Prostate gland (tissue), 2 donors: ENCODE measurements around the gene GMDS. TPM values are rescaled to one million over a fixed set of nuclear protein-coding genes. Genes with fewer than 3 reads are reported as not detected.

ENCODE experiments used
- DNase-seq: peaks from one replicate; pipeline ENCODE4 v3.0.0-alpha.2; 2019; ENCODE audit warnings: low spot score
- H3K27ac ChIP-seq, 2 donors: fragments of 200-600 bp; sonication (generic); 2 replicates each; pipeline ENCODE4 v1.5.1; 2017 to 2019
- H3K27me3 ChIP-seq: fragments of 200-600 bp; sonication (generic); replicated peaks from 2 replicates; pipeline ENCODE4 v1.5.1; 2019; ENCODE audit not compliant: insufficient read depth
- H3K36me3 ChIP-seq, 2 donors: fragments of 200-600 bp; sonication (generic); 1 replicate in 1 of 2; 2 replicates in 1 of 2; pipeline versions ENCODE4 v1.5.1 to v1.8.1; 2017 to 2019
- H3K4me1 ChIP-seq: fragments of 200-600 bp; sonication (generic); replicated peaks from 2 replicates; pipeline ENCODE4 v1.5.1; 2019
- H3K4me3 ChIP-seq, 2 donors: fragments of 200-600 bp; sonication (generic); 2 replicates each; pipeline ENCODE4 v1.5.1; 2017 to 2019
- H3K9me3 ChIP-seq: fragments of 200-600 bp; sonication (generic); 2 replicates; pipeline ENCODE4 v1.5.1; 2017
- POLR2A ChIP-seq: fragments of 450-650 bp; IDR thresholded peaks from one replicate; pipeline ENCODE4 v1.6.1; 2016; ENCODE audit warnings: antibody characterized with exemption, mild to moderate bottlenecking
- POLR2AphosphoS5 ChIP-seq: sonication (generic); formaldehyde crosslinking; IDR thresholded peaks from one replicate; pipeline ENCODE4 v1.6.1; 2017; ENCODE audit warnings: antibody characterized with exemption
- WGBS: methylation state at CpG from one replicate; pipeline ENCODE4 v1.1.5; 2018; 5-methylcytosine and 5-hydroxymethylcytosine counted together
- intact Hi-C: fragments of 100-400 bp; cut with DNase I; formaldehyde crosslinking; loops from one replicate; pipeline ENCODE4 v1.14.2; 2022
- total RNA-seq, 2 donors: library from RNA; depleted of rRNA; stranded (reverse); fragments of >200 nt; gene quantifications; one replicate each; pipeline ENCODE4 v1.1.0, GENCODE V29; 2016
- TF ChIP-seq, protein P1 (sequence below), 4 experiments: fragments of 200-600 bp in 2 of 4; fragments of 450-650 bp in 2 of 4; sonication (generic) in 2 of 4; IDR thresholded peaks; 1 replicate in 3 of 4; 2 replicates in 1 of 4; pipeline ENCODE4 v1.5.1; 2016 to 2019; ENCODE audit warnings: antibody characterized with exemption in 4 of 4, mild to moderate bottlenecking in 2 of 4, moderate library complexity in 2 of 4

The GMDS gene
- total RNA-seq, 2 donors from 2014 or later, result 24.9 to 29.9 TPM

DNA sequence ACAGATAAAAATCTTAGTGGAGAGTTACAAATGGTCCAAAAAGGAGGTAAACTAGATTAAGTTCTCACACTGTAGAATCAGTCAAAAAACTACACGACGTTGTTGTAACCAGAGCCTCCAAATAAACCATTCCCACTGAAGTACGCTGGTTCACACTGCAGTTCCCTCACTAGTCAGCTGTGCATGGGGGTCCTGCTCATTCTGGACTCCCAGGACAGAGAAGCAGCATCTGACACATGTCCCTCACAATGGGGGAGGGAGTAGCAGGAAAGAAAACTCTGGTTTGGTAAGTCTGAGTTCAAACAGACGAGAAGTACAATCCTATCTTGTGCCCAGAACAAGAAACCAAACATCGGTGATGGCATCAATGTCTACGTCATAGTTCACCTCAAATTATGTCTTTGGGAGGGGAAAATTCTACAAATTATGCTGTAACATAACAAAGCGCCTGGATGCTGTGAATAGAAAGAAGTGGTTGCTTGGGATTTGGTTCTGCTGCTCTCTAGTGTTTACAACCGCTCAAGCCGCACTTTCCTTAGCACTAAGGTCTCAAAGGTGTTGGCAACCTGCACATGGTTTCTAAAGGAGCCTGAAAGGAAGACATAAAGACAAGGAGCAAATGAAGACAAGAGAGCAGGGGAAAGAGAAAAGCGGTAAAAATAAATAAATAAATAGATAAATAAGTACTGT is 208.0 kb downstream of the GMDS start:
- no peak overlapping the region for H3K27ac ChIP-seq
- TF ChIP-seq POLR2A, result no peak
- no peak for TF ChIP-seq POLR2AphosphoS5
- TF ChIP-seq, protein P1, sequence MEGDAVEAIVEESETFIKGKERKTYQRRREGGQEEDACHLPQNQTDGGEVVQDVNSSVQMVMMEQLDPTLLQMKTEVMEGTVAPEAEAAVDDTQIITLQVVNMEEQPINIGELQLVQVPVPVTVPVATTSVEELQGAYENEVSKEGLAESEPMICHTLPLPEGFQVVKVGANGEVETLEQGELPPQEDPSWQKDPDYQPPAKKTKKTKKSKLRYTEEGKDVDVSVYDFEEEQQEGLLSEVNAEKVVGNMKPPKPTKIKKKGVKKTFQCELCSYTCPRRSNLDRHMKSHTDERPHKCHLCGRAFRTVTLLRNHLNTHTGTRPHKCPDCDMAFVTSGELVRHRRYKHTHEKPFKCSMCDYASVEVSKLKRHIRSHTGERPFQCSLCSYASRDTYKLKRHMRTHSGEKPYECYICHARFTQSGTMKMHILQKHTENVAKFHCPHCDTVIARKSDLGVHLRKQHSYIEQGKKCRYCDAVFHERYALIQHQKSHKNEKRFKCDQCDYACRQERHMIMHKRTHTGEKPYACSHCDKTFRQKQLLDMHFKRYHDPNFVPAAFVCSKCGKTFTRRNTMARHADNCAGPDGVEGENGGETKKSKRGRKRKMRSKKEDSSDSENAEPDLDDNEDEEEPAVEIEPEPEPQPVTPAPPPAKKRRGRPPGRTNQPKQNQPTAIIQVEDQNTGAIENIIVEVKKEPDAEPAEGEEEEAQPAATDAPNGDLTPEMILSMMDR (IDR thresholded peaks at IDR 0.05), result peak in 1 of 4 experiments; percentile 8
- H3K9me3 ChIP-seq, result no peaks in the 10 kb centered on the region
- DNase-seq, result no peak
- H3K27me3 ChIP-seq, result no peaks in the 10 kb centered on the region
- H3K4me3 ChIP-seq, result no peak overlapping the region
- H3K36me3 ChIP-seq, result no peaks in the 10 kb centered on the region
- WGBS, result 82% methylated on average over 10 of the region's 10 CpGs
- intact Hi-C loops, result loop anchor here (10.0 kb wide), 1 partner anchor 433 kb away; the partner anchor contains the start of gene FOXC1
- no peaks in the 10 kb centered on the region for H3K4me1 ChIP-seq

DNA sequence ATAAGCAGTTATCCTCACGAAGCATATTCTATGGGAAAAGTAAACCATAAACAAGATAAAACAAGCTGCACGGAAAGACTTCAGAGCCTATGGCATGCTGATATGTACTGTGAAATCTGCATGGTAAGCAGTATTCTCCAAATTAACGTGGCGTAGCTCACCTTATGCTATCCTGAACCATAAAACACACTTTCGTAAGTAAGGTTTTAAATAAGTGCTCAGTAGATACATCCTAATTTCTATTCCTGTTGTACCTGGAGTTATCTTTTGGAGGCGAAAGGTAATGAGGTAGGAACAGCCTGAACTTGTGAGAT is 208.7 kb downstream of the GMDS start:
- no peaks in the 10 kb centered on the region for H3K4me1 ChIP-seq
- H3K9me3 ChIP-seq, result no peaks in the 10 kb centered on the region
- intact Hi-C loops, result loop anchor here (10.0 kb wide), 1 partner anchor 432 kb away; the partner anchor contains the start of gene FOXC1
- no peaks in the 10 kb centered on the region for H3K36me3 ChIP-seq
- H3K27me3 ChIP-seq, result no peaks in the 10 kb centered on the region
- TF ChIP-seq POLR2A (no peak), POLR2AphosphoS5 (no peak)
- TF ChIP-seq, protein P1 (IDR thresholded peaks at IDR 0.05), result no peak
- no peak overlapping the region for H3K27ac ChIP-seq
- no peak for DNase-seq
- no peak overlapping the region for H3K4me3 ChIP-seq
- 85% methylated on average over 6 of the region's 6 CpGs for WGBS

DNA sequence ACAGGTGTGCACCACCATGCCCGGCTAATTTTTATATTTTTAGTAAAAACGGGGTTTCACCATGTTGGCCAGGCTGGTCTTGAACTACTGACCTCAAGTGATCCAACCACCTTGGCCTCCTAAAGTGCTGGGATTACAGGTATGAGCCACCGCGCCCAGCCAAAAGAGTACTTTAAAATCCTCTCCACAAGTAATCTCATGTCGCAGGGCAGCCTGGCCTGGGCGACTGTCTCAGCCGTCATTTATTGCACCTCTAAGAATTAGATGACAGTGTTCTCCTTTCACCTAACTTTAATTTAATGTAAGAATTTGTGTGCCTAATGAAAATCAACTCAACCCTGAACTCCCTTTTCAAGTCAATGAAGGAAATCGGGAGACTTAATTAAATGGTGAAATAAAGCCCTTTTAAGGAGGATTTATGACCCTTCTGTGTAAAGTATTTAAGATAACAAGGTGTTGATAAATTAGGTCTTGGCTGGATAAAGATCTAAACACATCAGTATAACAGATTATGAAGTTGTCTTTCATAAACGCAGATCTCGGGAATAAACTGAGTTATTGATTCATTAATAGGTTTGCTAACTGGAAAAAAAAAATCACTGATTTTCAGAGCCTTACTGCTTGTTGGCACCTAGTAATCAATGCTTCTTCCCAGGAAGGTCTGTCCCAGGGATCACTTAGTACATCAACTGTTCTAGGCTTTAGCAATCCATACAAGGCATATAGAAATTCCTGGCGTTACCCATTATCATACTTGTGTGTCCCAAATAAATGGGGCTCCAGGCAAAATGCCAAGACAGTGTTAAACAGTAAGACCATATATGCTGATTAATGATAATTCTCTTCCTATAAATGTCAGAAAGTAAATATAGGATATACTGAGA is 209.3 kb downstream of the GMDS start:
- Histone ChIP-seq H3K4me3 (no peak overlapping the region), H3K36me3 (no peaks in the 10 kb centered on the region), H3K9me3 (no peaks in the 10 kb centered on the region), H3K27ac (no peak overlapping the region), H3K27me3 (no peaks in the 10 kb centered on the region), H3K4me1 (no peaks in the 10 kb centered on the region)
- TF ChIP-seq POLR2AphosphoS5, result no peak
- no peak for TF ChIP-seq POLR2A
- TF ChIP-seq, protein P1 (IDR thresholded peaks at IDR 0.05), result no peak
- intact Hi-C loops, result loop anchor here (10.0 kb wide), 1 partner anchor 431 kb away; the partner anchor contains the start of gene FOXC1
- WGBS, result 89% methylated on average over 11 of the region's 11 CpGs
- no peak for DNase-seq

DNA sequence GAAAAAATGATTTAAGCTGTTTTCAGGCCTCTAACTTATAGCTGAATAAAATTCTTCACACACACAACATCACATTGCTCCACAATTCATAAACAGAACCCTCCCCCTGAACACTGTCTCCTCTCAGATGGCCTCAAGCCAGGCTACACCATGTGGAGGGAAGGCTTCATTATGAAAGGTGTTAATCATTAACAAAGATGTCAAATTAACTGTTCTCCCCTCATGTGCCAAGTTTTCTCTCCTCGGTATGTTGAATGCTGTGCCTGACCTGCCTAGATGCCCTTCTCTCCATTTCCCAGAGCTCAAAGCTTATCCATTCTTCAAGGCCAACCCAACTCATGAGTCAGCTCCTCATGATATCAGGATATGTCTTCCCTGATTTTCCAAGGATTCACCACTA is 210.4 kb downstream of the GMDS start:
- TF ChIP-seq POLR2A (no peak), POLR2AphosphoS5 (no peak)
- TF ChIP-seq, protein P1 (IDR thresholded peaks at IDR 0.05), result no peak
- DNase-seq, result no peak
- Histone ChIP-seq H3K4me3 (no peak overlapping the region), H3K27me3 (no peaks in the 10 kb centered on the region), H3K4me1 (no peaks in the 10 kb centered on the region), H3K9me3 (no peaks in the 10 kb centered on the region), H3K27ac (no peak overlapping the region), H3K36me3 (no peaks in the 10 kb centered on the region)
- WGBS, result 68% methylated on average over 1 of the region's 1 CpG
- intact Hi-C loops, result loop anchor here (10.0 kb wide), 1 partner anchor 430 kb away; the partner anchor contains the start of gene FOXC1
